Mucosa of descending colon (tissue), 3 donors: ENCODE measurements around the gene TLE4. TPM values are rescaled to one million over a fixed set of nuclear protein-coding genes. Genes with fewer than 3 reads are reported as not detected.

Experiments used
- ATAC-seq: fragments of 200-7000 bp; cut with Tn5 transposase; one replicate; pipeline ENCODE4 v1.9.1; 2020; ENCODE audit warnings: mild to moderate bottlenecking, moderate library complexity
- DNase-seq, 3 donors: peaks; one replicate each; pipeline ENCODE4 v3.0.0-alpha.2; 2020
- H3K36me3 ChIP-seq: fragments of 200-600 bp; one replicate; pipeline ENCODE4 v1.8.0; 2021; ENCODE audit warnings: low read depth, mild to moderate bottlenecking
- H3K4me1 ChIP-seq: fragments of 200-600 bp; one replicate; pipeline ENCODE4 v1.8.0; 2021; ENCODE audit warnings: low read depth, mild to moderate bottlenecking
- H3K4me3 ChIP-seq: fragments of 200-600 bp; one replicate; pipeline ENCODE4 v1.8.0; 2021; ENCODE audit warnings: mild to moderate bottlenecking
- H3K9me3 ChIP-seq: fragments of 200-600 bp; one replicate; pipeline ENCODE4 v1.8.0; 2021; ENCODE audit warnings: mild to moderate bottlenecking
- intact Hi-C, 2 donors: fragments of 100-400 bp; cut with DNase I in 1 of 2; cut with micrococcal nuclease in 1 of 2; formaldehyde crosslinking; loops; one replicate each; pipeline versions ENCODE4 v1.11.0 to v1.11.1; 2022; cut with DNase I, micrococcal nuclease
- total RNA-seq, 3 donors: library from RNA; stranded (reverse); fragmentation: NEBNext Ultra II Directional in 2 of 3; extraction: Animal tissue kit (Norgen Biotek cat#: 25700) in 2 of 3; gene quantifications; one replicate each; pipeline versions ENCODE4 v1.2.1 to v1.2.4, GENCODE V29; 2021 to 2023
- TF ChIP-seq, protein P1 (sequence below): fragments of 200-600 bp; IDR thresholded peaks from one replicate; pipeline ENCODE4 v1.8.0; 2022; ENCODE audit warnings: antibody characterized with exemption, mild to moderate bottlenecking
- donor health status: DM: no; HTN: no; CAD: no; lungs with moderate emphysema.
- donor health status: DM: no; HTN: no; CAD: no.
- donor health status: DM: no; HTN: yes; CAD: no.

TLE4 gene
- total RNA-seq, 3 donors from 2014 or later = 23.9 to 38.4 (median 29.8) TPM

DNA sequence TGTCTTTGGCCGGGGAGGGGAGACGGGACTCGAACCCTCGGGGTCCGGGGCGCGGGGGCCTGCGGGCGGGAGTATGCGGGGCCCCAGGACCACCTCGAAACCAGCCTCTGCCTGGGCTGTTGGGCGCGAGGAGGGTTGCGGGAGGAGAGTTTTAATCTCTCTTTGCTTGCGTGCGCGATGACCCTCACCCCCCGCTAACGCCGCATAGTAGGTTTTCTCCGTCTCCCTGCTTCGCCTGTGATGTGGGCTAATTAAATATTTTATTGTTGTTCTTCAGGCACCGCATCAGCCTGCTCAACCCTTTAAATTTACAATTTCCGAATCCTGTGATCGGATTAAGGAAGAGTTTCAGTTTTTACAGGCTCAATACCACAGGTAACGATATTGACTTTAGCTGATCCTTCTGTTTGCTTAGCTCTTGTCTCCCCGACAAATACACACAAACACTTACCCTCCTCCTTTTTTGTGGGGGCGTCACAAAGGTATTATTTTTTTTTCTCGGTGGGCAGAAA, 1.7 kb downstream of the TLE4 start:
- TF ChIP-seq, protein P1, sequence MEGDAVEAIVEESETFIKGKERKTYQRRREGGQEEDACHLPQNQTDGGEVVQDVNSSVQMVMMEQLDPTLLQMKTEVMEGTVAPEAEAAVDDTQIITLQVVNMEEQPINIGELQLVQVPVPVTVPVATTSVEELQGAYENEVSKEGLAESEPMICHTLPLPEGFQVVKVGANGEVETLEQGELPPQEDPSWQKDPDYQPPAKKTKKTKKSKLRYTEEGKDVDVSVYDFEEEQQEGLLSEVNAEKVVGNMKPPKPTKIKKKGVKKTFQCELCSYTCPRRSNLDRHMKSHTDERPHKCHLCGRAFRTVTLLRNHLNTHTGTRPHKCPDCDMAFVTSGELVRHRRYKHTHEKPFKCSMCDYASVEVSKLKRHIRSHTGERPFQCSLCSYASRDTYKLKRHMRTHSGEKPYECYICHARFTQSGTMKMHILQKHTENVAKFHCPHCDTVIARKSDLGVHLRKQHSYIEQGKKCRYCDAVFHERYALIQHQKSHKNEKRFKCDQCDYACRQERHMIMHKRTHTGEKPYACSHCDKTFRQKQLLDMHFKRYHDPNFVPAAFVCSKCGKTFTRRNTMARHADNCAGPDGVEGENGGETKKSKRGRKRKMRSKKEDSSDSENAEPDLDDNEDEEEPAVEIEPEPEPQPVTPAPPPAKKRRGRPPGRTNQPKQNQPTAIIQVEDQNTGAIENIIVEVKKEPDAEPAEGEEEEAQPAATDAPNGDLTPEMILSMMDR = no peak
- intact Hi-C loops = no loop called here
- peak; percentile 4 for ATAC-seq
- peak in 1 of 3 donors; percentile 80 for DNase-seq
- Histone ChIP-seq H3K36me3 (no peaks in the 10 kb centered on the region), H3K4me3 (peak overlapping the region; percentile 96), H3K4me1 (no peaks in the 10 kb centered on the region), H3K9me3 (no peaks in the 10 kb centered on the region)

DNA sequence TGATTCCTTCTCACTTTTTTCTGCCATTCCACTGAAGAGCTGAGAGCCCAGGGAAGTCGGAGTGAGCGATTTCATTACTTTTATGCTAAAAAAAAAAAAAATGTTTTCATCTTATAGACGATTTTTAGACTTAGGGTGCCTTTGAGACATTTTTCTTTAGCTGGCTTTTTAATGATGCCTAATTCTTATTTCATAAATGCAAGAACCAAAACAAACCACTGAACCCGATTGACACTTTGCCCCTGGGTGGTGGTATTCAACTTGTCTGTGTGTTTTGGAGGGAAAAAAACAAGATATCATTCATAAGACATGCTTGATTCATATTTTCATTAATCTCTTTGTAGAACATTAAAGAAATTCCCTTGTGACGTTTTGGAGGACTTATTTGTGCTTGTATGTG, 2.4 kb downstream of the TLE4 start:
- no peaks in the 10 kb centered on the region for H3K4me1 ChIP-seq
- ATAC-seq (no peak), DNase-seq (no peak)
- intact Hi-C loops = no loop called here
- no peaks in the 10 kb centered on the region for H3K36me3 ChIP-seq
- TF ChIP-seq, protein P1 = no peak
- H3K9me3 ChIP-seq = no peaks in the 10 kb centered on the region
- no peak overlapping the region for H3K4me3 ChIP-seq

DNA sequence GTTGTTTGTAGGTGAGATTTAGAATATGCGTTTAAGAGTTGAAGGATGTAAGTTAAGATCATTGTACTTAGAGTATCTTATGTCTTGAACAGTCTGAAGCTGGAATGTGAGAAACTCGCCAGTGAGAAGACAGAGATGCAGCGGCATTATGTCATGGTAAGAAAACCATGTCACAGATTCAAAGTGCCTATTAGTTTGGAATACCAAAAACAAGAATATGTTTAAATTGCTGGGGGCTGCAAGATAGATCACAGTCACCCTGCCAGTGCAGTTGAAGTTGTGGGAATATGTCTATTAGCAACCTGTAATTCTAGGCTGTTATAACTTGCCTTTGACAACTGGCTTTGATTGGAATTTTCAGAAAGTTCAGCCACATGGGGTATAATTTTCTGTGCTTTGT, 3.0 kb downstream of the TLE4 start:
- Histone ChIP-seq H3K36me3 (no peaks in the 10 kb centered on the region), H3K9me3 (no peaks in the 10 kb centered on the region), H3K4me3 (no peak overlapping the region), H3K4me1 (no peaks in the 10 kb centered on the region)
- intact Hi-C loops = no loop called here
- DNase-seq (no peak), ATAC-seq (no peak)
- TF ChIP-seq, protein P1 = no peak

DNA sequence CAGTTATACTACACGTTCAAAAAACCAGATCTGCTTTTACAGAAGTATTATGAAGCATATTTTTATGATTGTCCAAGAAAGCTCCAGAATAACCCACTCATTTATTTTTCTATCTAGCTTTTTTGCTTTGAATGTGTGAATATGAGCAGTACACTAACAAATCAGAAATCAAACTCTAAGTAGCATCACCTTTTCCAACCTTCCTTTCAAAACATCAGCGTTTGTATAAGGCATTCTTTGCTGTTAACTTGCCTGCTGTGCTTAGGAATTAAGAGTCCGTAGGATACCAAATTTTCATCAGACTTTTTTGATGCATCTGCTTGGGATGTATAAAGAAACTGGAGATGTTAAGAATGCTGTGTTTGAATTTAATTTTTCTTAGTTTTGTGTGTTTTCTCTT, 3.8 kb downstream of the TLE4 start:
- Histone ChIP-seq H3K36me3 (no peaks in the 10 kb centered on the region), H3K4me1 (no peaks in the 10 kb centered on the region), H3K4me3 (no peak overlapping the region), H3K9me3 (no peaks in the 10 kb centered on the region)
- intact Hi-C loops = no loop called here
- no peak for DNase-seq
- no peak for ATAC-seq
- TF ChIP-seq, protein P1 = no peak

DNA sequence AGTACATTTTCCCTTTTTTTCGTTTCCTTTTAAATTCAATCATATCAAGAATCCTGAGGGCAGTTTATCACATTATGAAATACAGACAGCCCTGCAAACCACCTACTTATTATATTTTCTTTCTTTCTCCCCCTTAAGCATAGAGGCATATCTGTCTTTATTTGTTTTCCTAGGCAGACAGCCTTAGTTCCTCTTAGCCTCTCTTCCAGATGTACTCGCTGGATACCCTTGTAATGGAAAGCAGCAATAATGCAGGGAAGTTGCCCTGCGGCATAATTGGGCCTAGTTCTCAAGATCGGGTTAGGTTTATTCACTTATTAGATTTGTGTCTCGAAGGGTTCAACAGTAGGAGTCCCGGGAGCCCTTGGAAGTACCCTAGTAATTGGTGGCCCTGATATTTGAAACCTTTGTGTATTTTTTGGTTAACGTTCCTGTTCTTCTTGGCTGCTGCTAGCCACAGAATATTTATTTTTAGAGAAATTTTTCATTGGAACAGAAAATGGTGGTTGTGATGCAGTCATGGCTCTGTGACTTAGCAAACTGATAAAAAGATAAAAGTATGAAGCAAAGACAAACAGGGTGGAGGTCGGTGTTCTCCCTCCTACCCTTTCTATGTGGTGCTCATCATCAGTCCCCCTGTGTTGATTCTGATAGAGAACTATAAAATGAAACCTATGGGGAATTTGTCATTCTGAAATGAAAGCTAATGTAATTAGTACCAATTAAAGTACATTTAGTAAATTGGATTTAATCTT, 6.4 kb downstream of the TLE4 start:
- Histone ChIP-seq H3K4me3 (no peak overlapping the region), H3K4me1 (peaks cover 4% of the 10 kb centered on the region), H3K9me3 (no peaks in the 10 kb centered on the region), H3K36me3 (no peaks in the 10 kb centered on the region)
- no peak for ATAC-seq
- no peak for DNase-seq
- intact Hi-C loops = no loop called here
- TF ChIP-seq, protein P1 = no peak
